GM23338 (cell line): ENCODE data around the gene TBC1D12. TPM values are rescaled to one million over a fixed set of nuclear protein-coding genes. Genes with fewer than 3 reads are reported as not detected.
A peak's percentile ranks its signal among the peaks of the same experiment; 100 is the strongest.

Experiments used
- ATAC-seq: fragments of 200-7000 bp; cut with Tn5 transposase; 3 replicates; pipeline ENCODE4 v1.9.1; 2020
- DNase-seq: peaks from one replicate; pipeline ENCODE4 v3.0.0-alpha.2; 2015; ENCODE audit warnings: low spot score
- H2AFZ ChIP-seq: fragments of 200-600 bp; sonication (generic); 2 replicates; pipeline ENCODE4 v1.8.0; 2016; ENCODE audit warnings: antibody characterized with exemption, mild to moderate bottlenecking, moderate library complexity
- H3F3A ChIP-seq: fragments of 200-600 bp; sonication (generic); replicated peaks from 2 replicates; pipeline ENCODE4 v1.8.0; 2017; ENCODE audit warnings: antibody characterized with exemption, mixed run types, low read depth
- H3K27ac ChIP-seq: fragments of 200-600 bp; sonication (generic); 2 replicates; pipeline ENCODE4 v1.6.1; 2016; ENCODE audit warnings: low read depth
- H3K27me3 ChIP-seq: fragments of 200-600 bp; sonication (generic); 2 replicates; pipeline ENCODE4 v1.8.0; 2016; ENCODE audit warnings: mild to moderate bottlenecking, mixed run types, moderate library complexity; ENCODE audit not compliant: insufficient read depth
- H3K36me3 ChIP-seq: fragments of 200-600 bp; sonication (generic); 2 replicates; pipeline ENCODE4 v1.8.0; 2016; ENCODE audit warnings: mild to moderate bottlenecking; ENCODE audit not compliant: insufficient read depth
- H3K4me1 ChIP-seq: fragments of 200-600 bp; sonication (generic); 2 replicates; pipeline ENCODE4 v1.8.0; 2016; ENCODE audit warnings: mild to moderate bottlenecking, moderate library complexity; ENCODE audit not compliant: insufficient read depth
- H3K4me2 ChIP-seq: fragments of 200-600 bp; sonication (generic); 2 replicates; pipeline ENCODE4 v1.7.1; 2017; ENCODE audit warnings: mixed run types
- H3K4me3 ChIP-seq: fragments of 200-600 bp; sonication (generic); 2 replicates; pipeline ENCODE4 v1.6.1; 2016; ENCODE audit warnings: mixed run types
- H3K79me2 ChIP-seq: fragments of 200-600 bp; sonication (generic); replicated peaks from 2 replicates; pipeline ENCODE4 v1.8.0; 2017; ENCODE audit warnings: mild to moderate bottlenecking; ENCODE audit not compliant: insufficient read depth
- H3K9me2 ChIP-seq: fragments of 200-600 bp; sonication (generic); 2 replicates; pipeline ENCODE4 v1.8.0; 2017; ENCODE audit not compliant: insufficient read depth
- H4K20me1 ChIP-seq: fragments of 200-600 bp; sonication (generic); replicated peaks from 2 replicates; pipeline ENCODE4 v1.8.0; 2017; ENCODE audit warnings: mild to moderate bottlenecking; ENCODE audit not compliant: insufficient read depth
- H3K27ac Mint-ChIP-seq: 2 replicates; pipeline ENCODE4 v1.8.0; 2020; ENCODE audit warnings: inconsistent platforms, mild to moderate bottlenecking, moderate library complexity, mixed read lengths
- H3K27me3 Mint-ChIP-seq: 3 replicates; pipeline ENCODE4 v1.8.0; 2022; ENCODE audit warnings: low read depth, mild to moderate bottlenecking, moderate library complexity, mixed read lengths, inconsistent platforms; ENCODE audit not compliant: insufficient read depth, poor library complexity
- H3K36me3 Mint-ChIP-seq: 3 replicates; pipeline ENCODE4 v1.8.0; 2021; ENCODE audit warnings: low read depth, mild to moderate bottlenecking, inconsistent platforms, moderate library complexity, mixed read lengths
- H3K4me1 Mint-ChIP-seq: 3 replicates; pipeline ENCODE4 v1.8.0; 2020; ENCODE audit warnings: mild to moderate bottlenecking, inconsistent platforms, mixed read lengths
- H3K4me3 Mint-ChIP-seq: 3 replicates; pipeline ENCODE4 v1.8.0; 2021; ENCODE audit warnings: moderate library complexity, mild to moderate bottlenecking, inconsistent platforms, mixed read lengths
- H3K9me3 Mint-ChIP-seq: 3 replicates; pipeline ENCODE4 v1.8.0; 2020; ENCODE audit warnings: moderate library complexity, mild to moderate bottlenecking, inconsistent platforms, mixed read lengths
- CREB1 ChIP-seq: fragments of 250-450 bp; sonication (Bioruptor Pico); IDR thresholded peaks from 2 replicates; pipeline ENCODE4 v1.5.0; 2020; ENCODE audit warnings: low read depth, mild to moderate bottlenecking, moderate library complexity
- EZH2 ChIP-seq: fragments of 200-600 bp; sonication (generic); IDR thresholded peaks from one replicate; pipeline ENCODE4 v1.8.0; 2017; ENCODE audit warnings: antibody characterized with exemption, mild to moderate bottlenecking, low read depth; ENCODE audit not compliant: unreplicated experiment
- EZH2phosphoT487 ChIP-seq: fragments of 200-600 bp; sonication (generic); IDR thresholded peaks from one replicate; pipeline ENCODE4 v1.8.1; 2018; ENCODE audit warnings: antibody characterized with exemption; ENCODE audit not compliant: unreplicated experiment
- POLR2AphosphoS5 ChIP-seq: IDR thresholded peaks from 2 replicates; pipeline ENCODE4 v1.6.1; 2016; ENCODE audit warnings: antibody characterized with exemption, low read depth
- STAT1 ChIP-seq: IDR thresholded peaks from one replicate; pipeline ENCODE4 v1.6.1; 2016; ENCODE audit warnings: antibody characterized with exemption; ENCODE audit not compliant: unreplicated experiment
- ZNF114 ChIP-seq: fragments of 250-450 bp; sonication (Bioruptor Pico); IDR thresholded peaks from 2 replicates; pipeline ENCODE4 v1.5.0; 2020; ENCODE audit warnings: mild to moderate bottlenecking, moderate library complexity
- ZNF331 ChIP-seq: fragments of 250-450 bp; sonication (Bioruptor Pico); IDR thresholded peaks from 2 replicates; pipeline ENCODE4 v1.5.0; 2020; ENCODE audit warnings: low read depth, mild to moderate bottlenecking, moderate library complexity
- polyA plus RNA-seq: library from polyadenylated mRNA; unstranded; fragments of >200 nt; fragmentation: Nextera tagmentation; extraction: Ambion mirVana; gene quantifications from 2 replicates; pipeline ENCODE4 v1.2.1, GENCODE V29; 2016
- total RNA-seq: library from RNA; depleted of rRNA; stranded (reverse); fragments of >200 nt; shearing (Covaris generic); gene quantifications from 2 replicates; pipeline ENCODE4 v1.2.3, GENCODE V29; 2014
- TF ChIP-seq, protein P1 (sequence below): fragments of 250-450 bp; sonication (Bioruptor Pico); IDR thresholded peaks from 2 replicates; pipeline ENCODE4 v1.5.0; 2020; ENCODE audit warnings: mild to moderate bottlenecking, moderate library complexity
- TF ChIP-seq, protein P2 (sequence below), 2 experiments: fragments of 200-600 bp in 1 of 2; sonication (generic) in 1 of 2; conservative IDR thresholded peaks; 2 replicates each; pipeline versions ENCODE4 v1.5.1 to v1.6.1; 2016 to 2017; ENCODE audit warnings: antibody characterized with exemption in 2 of 2, low read depth in 2 of 2, mild to moderate bottlenecking in 2 of 2, moderate library complexity in 1 of 2
- TF ChIP-seq, protein P3 (sequence below): IDR thresholded peaks from 2 replicates; pipeline ENCODE4 v1.6.1; 2016; ENCODE audit warnings: antibody characterized with exemption

The TBC1D12 gene
- total and polyA plus RNA-seq, 2 experiments from 2014 or later = 2.3 to 3.6 TPM

DNA sequence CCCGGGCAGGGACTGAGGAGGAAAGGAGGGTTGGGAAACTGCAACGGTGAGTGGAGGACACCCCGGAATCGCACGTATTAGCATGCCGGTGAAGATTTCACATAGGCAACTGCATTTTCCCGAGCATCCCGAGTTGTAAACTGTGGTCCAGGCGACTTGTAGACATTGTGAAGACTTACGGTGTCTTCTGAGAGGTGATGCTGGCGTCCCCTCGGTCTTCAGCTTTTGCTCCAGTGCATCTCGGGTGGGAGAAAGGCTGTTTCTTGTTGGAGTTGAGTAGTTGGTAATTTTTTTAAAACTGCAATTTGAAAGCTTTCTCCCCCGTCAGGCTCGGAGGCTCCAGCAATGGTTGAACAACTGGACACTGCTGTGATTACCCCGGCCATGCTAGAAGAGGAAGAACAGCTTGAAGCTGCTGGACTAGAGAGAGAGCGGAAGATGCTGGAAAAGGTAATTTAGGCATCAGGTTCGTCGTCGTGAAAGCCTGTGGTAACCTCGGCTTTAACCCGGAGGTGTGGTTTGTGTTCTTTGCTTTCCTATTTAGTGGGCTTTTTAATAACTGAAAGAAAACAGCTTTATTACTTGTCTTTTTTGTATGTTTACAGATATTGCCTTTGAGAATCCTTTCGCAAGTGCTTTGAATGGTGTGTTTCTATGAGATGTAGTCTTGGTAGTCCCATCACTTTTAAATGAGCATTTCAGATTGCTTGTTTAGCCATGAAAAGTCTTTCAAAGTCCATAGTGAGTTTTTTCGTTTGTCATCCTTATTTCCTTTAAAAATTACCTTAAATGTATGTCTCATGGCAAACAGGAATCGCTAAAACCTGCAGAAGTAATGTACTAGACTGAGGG is 143.9 kb downstream of the TBC1D12 start (continued):
- TF ChIP-seq, protein P1, sequence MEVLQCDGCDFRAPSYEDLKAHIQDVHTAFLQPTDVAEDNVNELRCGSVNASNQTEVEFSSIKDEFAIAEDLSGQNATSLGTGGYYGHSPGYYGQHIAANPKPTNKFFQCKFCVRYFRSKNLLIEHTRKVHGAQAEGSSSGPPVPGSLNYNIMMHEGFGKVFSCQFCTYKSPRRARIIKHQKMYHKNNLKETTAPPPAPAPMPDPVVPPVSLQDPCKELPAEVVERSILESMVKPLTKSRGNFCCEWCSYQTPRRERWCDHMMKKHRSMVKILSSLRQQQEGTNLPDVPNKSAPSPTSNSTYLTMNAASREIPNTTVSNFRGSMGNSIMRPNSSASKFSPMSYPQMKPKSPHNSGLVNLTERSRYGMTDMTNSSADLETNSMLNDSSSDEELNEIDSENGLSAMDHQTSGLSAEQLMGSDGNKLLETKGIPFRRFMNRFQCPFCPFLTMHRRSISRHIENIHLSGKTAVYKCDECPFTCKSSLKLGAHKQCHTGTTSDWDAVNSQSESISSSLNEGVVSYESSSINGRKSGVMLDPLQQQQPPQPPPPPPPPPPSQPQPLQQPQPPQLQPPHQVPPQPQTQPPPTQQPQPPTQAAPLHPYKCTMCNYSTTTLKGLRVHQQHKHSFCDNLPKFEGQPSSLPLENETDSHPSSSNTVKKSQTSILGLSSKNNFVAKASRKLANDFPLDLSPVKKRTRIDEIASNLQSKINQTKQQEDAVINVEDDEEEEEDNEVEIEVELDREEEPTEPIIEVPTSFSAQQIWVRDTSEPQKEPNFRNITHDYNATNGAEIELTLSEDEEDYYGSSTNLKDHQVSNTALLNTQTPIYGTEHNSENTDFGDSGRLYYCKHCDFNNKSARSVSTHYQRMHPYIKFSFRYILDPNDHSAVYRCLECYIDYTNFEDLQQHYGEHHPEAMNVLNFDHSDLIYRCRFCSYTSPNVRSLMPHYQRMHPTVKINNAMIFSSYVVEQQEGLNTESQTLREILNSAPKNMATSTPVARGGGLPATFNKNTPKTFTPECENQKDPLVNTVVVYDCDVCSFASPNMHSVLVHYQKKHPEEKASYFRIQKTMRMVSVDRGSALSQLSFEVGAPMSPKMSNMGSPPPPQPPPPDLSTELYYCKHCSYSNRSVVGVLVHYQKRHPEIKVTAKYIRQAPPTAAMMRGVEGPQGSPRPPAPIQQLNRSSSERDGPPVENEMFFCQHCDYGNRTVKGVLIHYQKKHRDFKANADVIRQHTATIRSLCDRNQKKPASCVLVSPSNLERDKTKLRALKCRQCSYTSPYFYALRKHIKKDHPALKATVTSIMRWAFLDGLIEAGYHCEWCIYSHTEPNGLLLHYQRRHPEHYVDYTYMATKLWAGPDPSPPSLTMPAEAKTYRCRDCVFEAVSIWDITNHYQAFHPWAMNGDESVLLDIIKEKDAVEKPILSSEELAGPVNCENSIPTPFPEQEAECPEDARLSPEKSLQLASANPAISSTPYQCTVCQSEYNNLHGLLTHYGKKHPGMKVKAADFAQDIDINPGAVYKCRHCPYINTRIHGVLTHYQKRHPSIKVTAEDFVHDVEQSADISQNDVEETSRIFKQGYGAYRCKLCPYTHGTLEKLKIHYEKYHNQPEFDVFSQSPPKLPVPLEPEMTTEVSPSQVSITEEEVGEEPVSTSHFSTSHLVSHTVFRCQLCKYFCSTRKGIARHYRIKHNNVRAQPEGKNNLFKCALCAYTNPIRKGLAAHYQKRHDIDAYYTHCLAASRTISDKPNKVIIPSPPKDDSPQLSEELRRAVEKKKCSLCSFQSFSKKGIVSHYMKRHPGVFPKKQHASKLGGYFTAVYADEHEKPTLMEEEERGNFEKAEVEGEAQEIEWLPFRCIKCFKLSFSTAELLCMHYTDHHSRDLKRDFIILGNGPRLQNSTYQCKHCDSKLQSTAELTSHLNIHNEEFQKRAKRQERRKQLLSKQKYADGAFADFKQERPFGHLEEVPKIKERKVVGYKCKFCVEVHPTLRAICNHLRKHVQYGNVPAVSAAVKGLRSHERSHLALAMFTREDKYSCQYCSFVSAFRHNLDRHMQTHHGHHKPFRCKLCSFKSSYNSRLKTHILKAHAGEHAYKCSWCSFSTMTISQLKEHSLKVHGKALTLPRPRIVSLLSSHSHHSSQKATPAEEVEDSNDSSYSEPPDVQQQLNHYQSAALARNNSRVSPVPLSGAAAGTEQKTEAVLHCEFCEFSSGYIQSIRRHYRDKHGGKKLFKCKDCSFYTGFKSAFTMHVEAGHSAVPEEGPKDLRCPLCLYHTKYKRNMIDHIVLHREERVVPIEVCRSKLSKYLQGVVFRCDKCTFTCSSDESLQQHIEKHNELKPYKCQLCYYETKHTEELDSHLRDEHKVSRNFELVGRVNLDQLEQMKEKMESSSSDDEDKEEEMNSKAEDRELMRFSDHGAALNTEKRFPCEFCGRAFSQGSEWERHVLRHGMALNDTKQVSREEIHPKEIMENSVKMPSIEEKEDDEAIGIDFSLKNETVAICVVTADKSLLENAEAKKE (CRISPR knock-in tag) = no peak
- TF ChIP-seq STAT1 (no peak), EZH2 (no peak), ZNF331 (CRISPR knock-in tag) (no peak), POLR2AphosphoS5 (no peak)

DNA sequence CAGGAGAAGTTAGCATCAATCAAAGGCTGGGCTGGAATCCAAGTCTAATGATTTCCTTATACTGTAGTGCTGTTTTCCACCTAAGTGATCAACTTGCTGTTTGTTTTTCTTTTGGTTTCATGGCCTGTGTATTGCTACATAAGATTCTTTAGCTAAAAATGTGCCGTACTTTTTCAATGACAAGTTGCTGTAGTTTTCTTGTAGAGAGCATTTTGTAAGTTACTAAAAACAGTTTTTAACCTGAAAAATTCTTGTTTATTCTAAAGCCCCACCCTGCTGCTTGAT is 144.5 kb downstream of the TBC1D12 start:
- Histone ChIP-seq H3F3A (no peaks in the 10 kb centered on the region; the same call in 1 of the 2 replicates), H3K4me3 (peak overlapping the region; percentile 97), H3K27me3 (no peaks in the 10 kb centered on the region), H3K4me1 (peaks cover 41% of the 10 kb centered on the region), H4K20me1 (peaks cover 11% of the 10 kb centered on the region; the same call in 1 of the 2 replicates), H3K36me3 (peaks cover 18% of the 10 kb centered on the region; the same call in 1 of the 2 replicates), H2AFZ (no peak overlapping the region), H3K4me2 (peak overlapping the region; percentile 92), H3K79me2 (peaks cover 66% of the 10 kb centered on the region), H3K27ac (peak overlapping the region; percentile 95), H3K9me2 (no peaks in the 10 kb centered on the region)
- no peak for DNase-seq
- Mint-ChIP-seq H3K9me3 (peaks cover 3% of the 10 kb centered on the region; the same call in 1 of the 3 replicates), H3K4me3 (peak overlapping the region; percentile 100), H3K4me1 (peaks cover 25% of the 10 kb centered on the region), H3K27me3 (peaks cover 15% of the 10 kb centered on the region), H3K36me3 (peaks cover 53% of the 10 kb centered on the region), H3K27ac (peak overlapping the region; percentile 100)
- no peak for ATAC-seq
- TF ChIP-seq, protein P2, sequence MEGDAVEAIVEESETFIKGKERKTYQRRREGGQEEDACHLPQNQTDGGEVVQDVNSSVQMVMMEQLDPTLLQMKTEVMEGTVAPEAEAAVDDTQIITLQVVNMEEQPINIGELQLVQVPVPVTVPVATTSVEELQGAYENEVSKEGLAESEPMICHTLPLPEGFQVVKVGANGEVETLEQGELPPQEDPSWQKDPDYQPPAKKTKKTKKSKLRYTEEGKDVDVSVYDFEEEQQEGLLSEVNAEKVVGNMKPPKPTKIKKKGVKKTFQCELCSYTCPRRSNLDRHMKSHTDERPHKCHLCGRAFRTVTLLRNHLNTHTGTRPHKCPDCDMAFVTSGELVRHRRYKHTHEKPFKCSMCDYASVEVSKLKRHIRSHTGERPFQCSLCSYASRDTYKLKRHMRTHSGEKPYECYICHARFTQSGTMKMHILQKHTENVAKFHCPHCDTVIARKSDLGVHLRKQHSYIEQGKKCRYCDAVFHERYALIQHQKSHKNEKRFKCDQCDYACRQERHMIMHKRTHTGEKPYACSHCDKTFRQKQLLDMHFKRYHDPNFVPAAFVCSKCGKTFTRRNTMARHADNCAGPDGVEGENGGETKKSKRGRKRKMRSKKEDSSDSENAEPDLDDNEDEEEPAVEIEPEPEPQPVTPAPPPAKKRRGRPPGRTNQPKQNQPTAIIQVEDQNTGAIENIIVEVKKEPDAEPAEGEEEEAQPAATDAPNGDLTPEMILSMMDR (conservative IDR thresholded peaks at IDR 0.05; ENCODE audit: low read depth in 2 of 2) = no peak
- TF ChIP-seq, protein P3, sequence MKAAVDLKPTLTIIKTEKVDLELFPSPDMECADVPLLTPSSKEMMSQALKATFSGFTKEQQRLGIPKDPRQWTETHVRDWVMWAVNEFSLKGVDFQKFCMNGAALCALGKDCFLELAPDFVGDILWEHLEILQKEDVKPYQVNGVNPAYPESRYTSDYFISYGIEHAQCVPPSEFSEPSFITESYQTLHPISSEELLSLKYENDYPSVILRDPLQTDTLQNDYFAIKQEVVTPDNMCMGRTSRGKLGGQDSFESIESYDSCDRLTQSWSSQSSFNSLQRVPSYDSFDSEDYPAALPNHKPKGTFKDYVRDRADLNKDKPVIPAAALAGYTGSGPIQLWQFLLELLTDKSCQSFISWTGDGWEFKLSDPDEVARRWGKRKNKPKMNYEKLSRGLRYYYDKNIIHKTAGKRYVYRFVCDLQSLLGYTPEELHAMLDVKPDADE = no peak
- TF ChIP-seq ZNF114 (CRISPR knock-in tag) = no peak
- TF ChIP-seq EZH2phosphoT487 = no peak
- no peak for TF ChIP-seq STAT1
- no peak for TF ChIP-seq CREB1
